CD4-positive, alpha-beta memory T cell (primary cell): ENCODE results near the gene DOP1A. TPM values are rescaled to one million over a fixed set of nuclear protein-coding genes. Genes with fewer than 3 reads are reported as not detected.
A peak's percentile ranks its signal among the peaks of the same experiment; 100 is the strongest.
"Not testable (repeated sequence)": the region's sequence is repeated elsewhere in the genome, so short reads cannot be mapped to it uniquely, and the experiment has no call there.

Experiments
- CTCF ChIA-PET: fragments of 350-600 bp; sonication (Branson Sonifier 250); formaldehyde crosslinking; loops from one replicate; lab custom pipeline; 2021; ENCODE audit warnings: inconsistent platforms; ENCODE audit not compliant: partially characterized antibody; lab: Charles Lee
- POLR2A ChIA-PET: fragments of 350-600 bp; sonication (Branson Sonifier 250); formaldehyde crosslinking; loops from one replicate; lab custom pipeline; 2021; ENCODE audit not compliant: partially characterized antibody; lab: Charles Lee
- DNase-seq, 5 donors: peaks; one replicate each; pipeline versions ENCODE4 v3.0.0 to v3.0.0-alpha.2; 2020 to 2022; ENCODE audit warnings: mixed read lengths in 1 of 5
- H3K27ac ChIP-seq: one replicate; pipeline ENCODE4 v1.7.0; 2013; ENCODE audit warnings: low read depth, low read length
- H3K27me3 ChIP-seq: 2 replicates; pipeline ENCODE4 v1.7.0; 2013; ENCODE audit warnings: mild to moderate bottlenecking, low read length, moderate library complexity; ENCODE audit not compliant: insufficient read depth
- H3K36me3 ChIP-seq: 2 replicates; pipeline ENCODE4 v1.7.0; 2013; ENCODE audit warnings: mild to moderate bottlenecking, low read length, moderate library complexity; ENCODE audit not compliant: insufficient read depth
- H3K4me1 ChIP-seq: 2 replicates; pipeline ENCODE4 v1.7.0; 2013; ENCODE audit warnings: mild to moderate bottlenecking, low read length, moderate library complexity; ENCODE audit not compliant: insufficient read depth
- H3K4me3 ChIP-seq, 2 donors: one replicate each; pipeline ENCODE4 v1.7.0; 2013; ENCODE audit warnings: low read length in 2 of 2, mild to moderate bottlenecking in 1 of 2
- H3K9me3 ChIP-seq, 2 donors: one replicate each; pipeline ENCODE4 v1.7.0; 2013; ENCODE audit warnings: low read length in 2 of 2, control low read depth in 1 of 2; ENCODE audit not compliant: control insufficient read depth in 1 of 2
- H3K27ac Mint-ChIP-seq, 7 donors: one replicate each; pipeline ENCODE4 v1.8.0; 2020 to 2021; ENCODE audit warnings: mixed read lengths in 7 of 7, mild to moderate bottlenecking in 6 of 7, inconsistent platforms in 3 of 7, moderate library complexity in 3 of 7
- H3K27me3 Mint-ChIP-seq, 2 donors: one replicate each; pipeline ENCODE4 v1.8.0; 2020 to 2021; ENCODE audit warnings: mixed read lengths in 2 of 2
- H3K36me3 Mint-ChIP-seq, 2 donors: one replicate each; pipeline ENCODE4 v1.8.0; 2020 to 2021; ENCODE audit warnings: mixed read lengths in 2 of 2, inconsistent platforms in 1 of 2, mild to moderate bottlenecking in 1 of 2
- H3K4me1 Mint-ChIP-seq, 4 donors: one replicate each; pipeline ENCODE4 v1.8.0; 2020 to 2021; ENCODE audit warnings: mixed read lengths in 4 of 4, mild to moderate bottlenecking in 1 of 4
- H3K4me3 Mint-ChIP-seq, 8 donors: one replicate each; pipeline ENCODE4 v1.8.0; 2020 to 2021; ENCODE audit warnings: mixed read lengths in 8 of 8, mild to moderate bottlenecking in 7 of 8, moderate library complexity in 6 of 8, inconsistent platforms in 3 of 8
- H3K9me3 Mint-ChIP-seq, 8 donors: one replicate each; pipeline ENCODE4 v1.8.0; 2020 to 2021; ENCODE audit warnings: mixed read lengths in 8 of 8, mild to moderate bottlenecking in 5 of 8, inconsistent platforms in 3 of 8, moderate library complexity in 1 of 8
- intact Hi-C: fragments of 100-400 bp; cut with micrococcal nuclease; formaldehyde crosslinking; loops from one replicate; pipeline ENCODE4 v1.15.1; 2023
- polyA plus RNA-seq, 2 donors: library from polyadenylated mRNA; unstranded; fragments of 300-500 nt; fragmentation: Illumina TruSeq; gene quantifications; one replicate each; pipeline ENCODE4 v1.2.3, GENCODE V29; 2021
- total RNA-seq, 2 experiments: library from RNA; stranded (reverse); gene quantifications; one replicate each; pipeline ENCODE4 v1.2.3, GENCODE V29; 2021

Gene DOP1A
- total and polyA plus RNA-seq, 4 experiments from 2014 or later: 0.88 to 36.6 (median 19.2) TPM

DNA sequence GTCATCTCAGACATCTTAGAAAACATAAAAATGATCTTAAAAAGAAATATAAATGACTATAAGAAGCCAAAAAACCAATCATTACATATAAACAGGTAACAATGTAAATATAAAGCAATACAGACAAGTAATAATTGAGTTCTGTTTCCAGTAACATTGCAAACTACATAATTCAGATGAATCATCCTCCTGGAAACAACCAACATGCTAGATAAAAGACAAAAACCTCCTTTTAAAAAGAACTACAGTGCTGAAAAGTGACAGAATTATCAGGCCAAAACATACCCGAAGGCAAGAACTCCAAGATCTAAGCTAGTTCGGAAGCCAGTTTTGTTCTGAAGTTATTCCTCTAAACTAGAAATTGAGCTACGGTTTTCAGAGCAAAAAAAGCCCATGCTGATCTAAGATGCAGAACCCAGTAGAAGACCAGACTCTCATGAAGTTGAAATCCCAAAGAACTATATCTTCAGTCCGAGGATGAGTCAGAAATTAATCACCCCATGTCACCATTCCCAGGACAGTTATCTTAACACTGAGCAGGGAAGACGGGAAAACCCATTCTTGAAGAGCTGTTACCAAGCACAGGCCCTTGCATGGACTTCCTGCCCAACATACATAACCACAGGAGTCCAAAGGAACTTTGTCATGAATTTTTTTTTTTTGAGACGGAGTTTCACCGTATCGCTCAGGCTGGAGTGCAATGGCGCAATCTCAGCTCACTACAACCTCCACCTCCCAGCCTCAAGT lies 115.8 kb downstream of the DOP1A start:
- peaks cover 6 to 18% (median 10%) of the 10 kb centered on the region in 4 donors for H3K4me1 Mint-ChIP-seq
- no peak overlapping the region for H3K27ac ChIP-seq
- no peaks in the 10 kb centered on the region for H3K9me3 Mint-ChIP-seq
- H3K27me3 ChIP-seq: no peaks in the 10 kb centered on the region
- no peak for DNase-seq
- H3K27me3 Mint-ChIP-seq: no peaks in the 10 kb centered on the region
- H3K4me1 ChIP-seq: no peaks in the 10 kb centered on the region
- intact Hi-C loops: no loop called here
- H3K4me3 Mint-ChIP-seq: no peak overlapping the region
- POLR2A ChIA-PET: interaction anchor here (1.1 kb wide), 1 partner anchor 10 kb away, joined by 4 read pairs; no protein-coding TSS in a partner anchor
- H3K9me3 ChIP-seq: no peaks in the 10 kb centered on the region
- CTCF ChIA-PET: interaction anchor here (1.7 to 1.8 kb wide), 2 partner anchors 9 to 117 kb away, joined by 3 to 4 read pairs; partner anchors contain the start of gene UBE3D
- peaks cover 40 to 65% of the 10 kb centered on the region in 2 donors for H3K36me3 Mint-ChIP-seq
- no peak overlapping the region for H3K27ac Mint-ChIP-seq
- no peak overlapping the region for H3K4me3 ChIP-seq
- peaks cover 18% of the 10 kb centered on the region for H3K36me3 ChIP-seq

DNA sequence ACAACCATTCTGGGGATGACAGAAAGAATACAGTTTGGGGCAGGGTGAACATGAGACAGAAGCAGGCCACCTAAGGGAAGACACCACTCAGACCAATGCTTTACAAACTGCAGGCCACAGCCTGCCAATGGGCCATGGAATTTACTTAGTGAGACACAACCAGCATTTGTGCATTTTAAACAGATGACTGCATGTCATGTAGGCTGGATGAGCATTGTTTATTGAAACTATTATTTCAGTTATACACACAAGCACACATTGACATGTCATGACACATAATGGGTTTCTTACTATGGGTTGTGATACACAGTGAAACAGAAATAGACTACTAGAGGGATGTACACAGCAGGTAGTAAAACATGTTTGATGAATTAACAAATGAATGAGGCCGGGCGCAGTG lies 117.6 kb downstream of the DOP1A start:
- Mint-ChIP-seq H3K9me3 (no peaks in the 10 kb centered on the region), H3K36me3 (peaks cover 39 to 64% of the 10 kb centered on the region in 2 donors), H3K4me3 (no peak overlapping the region), H3K27ac (peak overlapping the region in 1 of 7 donors; percentile 71), H3K4me1 (peaks cover 20 to 28% (median 21%) of the 10 kb centered on the region in 4 donors), H3K27me3 (no peaks in the 10 kb centered on the region)
- H3K27ac ChIP-seq: no peak overlapping the region
- H3K36me3 ChIP-seq: peaks cover 18% of the 10 kb centered on the region
- POLR2A ChIA-PET: no interaction called here
- no peaks in the 10 kb centered on the region for H3K27me3 ChIP-seq
- intact Hi-C loops: no loop called here
- no peaks in the 10 kb centered on the region for H3K4me1 ChIP-seq
- CTCF ChIA-PET: interaction anchor here (1.0 to 1.8 kb wide), 5 partner anchors 10 to 119 kb away, joined by 3 to 9 read pairs (median 4); partner anchors contain the start of gene UBE3D
- DNase-seq: no peak
- H3K4me3 ChIP-seq: no peak overlapping the region
- no peaks in the 10 kb centered on the region for H3K9me3 ChIP-seq

DNA sequence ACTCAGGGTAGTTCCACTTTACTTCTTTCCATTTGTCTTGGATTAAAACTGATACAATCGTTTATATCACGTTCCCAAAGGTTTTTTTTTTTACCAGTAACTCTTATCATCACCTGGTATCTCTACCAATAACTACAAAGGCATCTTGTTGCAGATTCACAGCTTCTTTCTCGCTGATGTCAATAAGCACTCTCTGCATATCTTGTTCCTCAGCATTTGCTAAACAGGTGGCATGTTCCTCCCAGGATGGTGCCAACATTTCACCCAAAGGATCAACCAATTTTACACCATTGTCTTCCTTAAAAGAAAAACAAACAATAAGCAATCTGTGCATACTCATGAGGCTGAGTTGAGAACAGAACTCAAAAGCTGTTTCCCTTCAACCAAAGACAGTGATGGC lies 121.0 kb downstream of the DOP1A start:
- no peak overlapping the region for H3K4me3 ChIP-seq
- Mint-ChIP-seq H3K27ac (no peak overlapping the region), H3K9me3 (no peaks in the 10 kb centered on the region), H3K27me3 (no peaks in the 10 kb centered on the region), H3K4me1 (peaks cover 26 to 44% (median 33%) of the 10 kb centered on the region in 4 donors), H3K4me3 (no peak overlapping the region), H3K36me3 (peaks cover 26 to 42% of the 10 kb centered on the region in 2 donors)
- H3K4me1 ChIP-seq: peaks cover 14% of the 10 kb centered on the region
- no peak for DNase-seq
- intact Hi-C loops: no loop called here
- ChIA-PET POLR2A (interaction anchor here (1.1 kb wide), 1 partner anchor 121 kb away, joined by 5 read pairs; the partner anchor contains the start of gene DOP1A), CTCF (interaction anchor here (1.0 to 12.0 kb wide), 4 partner anchors 9 to 122 kb away, joined by 3 to 108 read pairs (median 4); partner anchors contain the start of genes DOP1A and UBE3D)
- no peaks in the 10 kb centered on the region for H3K27me3 ChIP-seq
- peaks cover 5% of the 10 kb centered on the region for H3K36me3 ChIP-seq
- H3K9me3 ChIP-seq: no peaks in the 10 kb centered on the region
- H3K27ac ChIP-seq: no peak overlapping the region

DNA sequence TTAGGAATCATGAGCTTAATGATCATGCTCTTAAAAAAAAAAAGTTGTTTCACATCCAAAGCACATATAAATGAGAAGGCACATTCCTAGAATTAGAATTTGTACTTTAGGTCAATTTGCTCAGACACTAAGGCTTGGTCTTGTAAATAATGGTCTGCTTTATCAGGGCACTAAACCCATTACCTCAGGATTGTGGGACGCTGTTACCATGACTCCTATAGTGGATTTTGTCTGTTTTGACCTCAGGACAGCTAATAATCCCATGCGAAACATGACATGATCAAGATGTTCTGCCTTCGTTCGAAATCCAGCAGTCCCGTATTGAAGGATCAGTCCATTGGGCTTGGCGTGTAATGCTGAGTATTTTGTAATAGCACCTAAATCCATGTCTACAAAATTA lies 123.2 kb downstream of the DOP1A start:
- peaks cover 21% of the 10 kb centered on the region for H3K4me1 ChIP-seq
- H3K4me3 ChIP-seq: no peak overlapping the region
- H3K9me3 ChIP-seq: no peaks in the 10 kb centered on the region
- H3K27ac Mint-ChIP-seq: peak overlapping the region in 2 of 7 donors; percentile 35 to 45
- intact Hi-C loops: loop anchor here (5.0 kb wide), 1 partner anchor 667 kb away; the partner anchor contains the start of gene CYB5R4
- peaks cover 32 to 61% (median 46%) of the 10 kb centered on the region in 4 donors for H3K4me1 Mint-ChIP-seq
- H3K27me3 ChIP-seq: no peaks in the 10 kb centered on the region
- H3K27ac ChIP-seq: no peak overlapping the region
- H3K36me3 ChIP-seq: no peaks in the 10 kb centered on the region
- H3K27me3 Mint-ChIP-seq: no peaks in the 10 kb centered on the region
- no peak for DNase-seq
- peaks cover 10 to 29% of the 10 kb centered on the region in 2 donors for H3K36me3 Mint-ChIP-seq
- ChIA-PET POLR2A (no interaction called here), CTCF (interaction anchor here (1.2 to 12.0 kb wide), 3 partner anchors 24 to 134 kb away, joined by 3 to 108 read pairs (median 3); partner anchors contain the start of genes DOP1A and UBE3D)
- peak overlapping the region in 2 of 8 donors; percentile 1 to 70 for H3K4me3 Mint-ChIP-seq
- no peaks in the 10 kb centered on the region for H3K9me3 Mint-ChIP-seq

DNA sequence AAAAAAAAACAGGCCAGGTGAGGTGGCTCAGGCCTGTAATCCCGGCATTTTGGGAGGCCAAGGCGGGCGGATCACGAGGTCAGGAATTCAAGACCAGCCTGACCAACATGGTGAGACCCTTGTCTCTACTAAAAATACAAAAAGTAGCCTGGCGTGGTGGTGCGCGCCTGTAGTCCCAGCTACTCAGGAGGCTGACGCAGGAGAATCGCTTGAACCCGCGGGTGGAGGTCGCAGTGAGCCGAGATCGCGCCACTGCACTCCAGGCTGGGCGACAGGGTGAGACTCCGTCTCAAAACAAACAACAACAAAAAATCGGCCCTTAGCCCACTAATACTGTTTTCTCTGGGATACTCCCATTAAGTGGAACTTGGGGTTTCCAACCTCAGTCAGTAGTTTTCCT lies 124.5 kb downstream of the DOP1A start:
- not testable (repeated sequence) for DNase-seq, H3K9me3 Mint-ChIP-seq, H3K9me3 ChIP-seq, H3K36me3 ChIP-seq, H3K27me3 ChIP-seq, H3K27ac ChIP-seq, H3K27me3 Mint-ChIP-seq, H3K4me3 ChIP-seq
- peak overlapping the region in 3 of 7 donors; percentile 87 to 98 (median 98) for H3K27ac Mint-ChIP-seq
- intact Hi-C loops: loop anchor here (2.0 to 5.0 kb wide), 2 partner anchors 665 to 1035 kb away; partner anchors contain the start of genes CEP162 and CYB5R4
- H3K36me3 Mint-ChIP-seq: peaks cover 3 to 24% of the 10 kb centered on the region in 2 donors
- peak overlapping the region; percentile 96 to 99 (median 98) for H3K4me3 Mint-ChIP-seq
- ChIA-PET POLR2A (interaction anchor here (2.1 kb wide), 1 partner anchor 125 kb away, joined by 11 read pairs; the partner anchor contains the start of gene DOP1A), CTCF (interaction anchor here (0.7 to 12.0 kb wide), 4 partner anchors 10 to 703 kb away, joined by 3 to 108 read pairs (median 8); partner anchors contain the start of genes DOP1A and UBE3D)
- peaks cover 32 to 66% (median 48%) of the 10 kb centered on the region in 4 donors for H3K4me1 Mint-ChIP-seq
- H3K4me1 ChIP-seq: peaks cover 21% of the 10 kb centered on the region

DNA sequence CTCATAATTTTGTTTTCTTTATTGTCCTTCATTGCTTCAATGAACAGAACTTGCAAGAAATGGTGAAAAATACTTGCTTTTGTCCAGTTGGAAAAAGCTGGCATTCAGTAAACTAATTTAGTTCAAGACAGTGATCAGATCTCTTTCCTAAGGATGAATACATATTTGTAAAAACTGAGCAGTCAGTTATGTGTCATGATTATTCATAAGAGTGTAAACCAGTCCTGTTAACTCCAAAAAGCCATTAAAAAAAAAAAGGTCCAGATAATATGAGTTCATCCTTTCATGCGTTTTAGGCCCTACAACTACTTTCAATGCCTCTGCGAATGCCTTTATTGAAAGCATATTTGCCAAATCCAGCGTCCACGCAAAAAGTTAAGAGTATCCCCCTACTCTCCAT lies 125.0 kb downstream of the DOP1A start:
- DNase-seq: no peak
- Mint-ChIP-seq H3K4me1 (peaks cover 32 to 66% (median 50%) of the 10 kb centered on the region in 4 donors), H3K27ac (peak overlapping the region; percentile 87 to 99 (median 98)), H3K36me3 (peaks cover 3 to 24% of the 10 kb centered on the region in 2 donors), H3K4me3 (peak overlapping the region; percentile 96 to 99 (median 98)), H3K27me3 (no peaks in the 10 kb centered on the region), H3K9me3 (no peaks in the 10 kb centered on the region)
- H3K27me3 ChIP-seq: no peaks in the 10 kb centered on the region
- no peaks in the 10 kb centered on the region for H3K9me3 ChIP-seq
- intact Hi-C loops: loop anchor here (2.0 to 5.0 kb wide), 2 partner anchors 665 to 1034 kb away; partner anchors contain the start of genes CEP162 and CYB5R4
- H3K4me3 ChIP-seq: peak overlapping the region; percentile 65 to 71
- H3K36me3 ChIP-seq: no peaks in the 10 kb centered on the region
- ChIA-PET POLR2A (interaction anchor here (2.1 kb wide), 1 partner anchor 126 kb away, joined by 11 read pairs; the partner anchor contains the start of gene DOP1A), CTCF (interaction anchor here (4.0 to 12.0 kb wide), 2 partner anchors 23 to 126 kb away, joined by 12 to 108 read pairs; partner anchors contain the start of genes DOP1A and UBE3D)
- peak overlapping the region; percentile 88 for H3K27ac ChIP-seq
- peaks cover 21% of the 10 kb centered on the region for H3K4me1 ChIP-seq
